HepG2 (cell line): ENCODE results near the gene DUSP22. TPM values are rescaled to one million over a fixed set of nuclear protein-coding genes. Genes with fewer than 3 reads are reported as not detected.
A peak's percentile ranks its signal among the peaks of the same experiment; 100 is the strongest.

Experiments
- ADNP ChIP-seq: sonication (generic); formaldehyde crosslinking; IDR thresholded peaks from 2 replicates; pipeline ENCODE4 v1.4.0; 2020; ENCODE audit warnings: missing genetic modification reagents
- CAMTA2 ChIP-seq: sonication (generic); formaldehyde crosslinking; IDR thresholded peaks from 2 replicates; pipeline ENCODE4 v1.4.0; 2020; ENCODE audit warnings: mild to moderate bottlenecking, missing genetic modification reagents, borderline replicate concordance
- CCDC6 ChIP-seq: sonication (generic); formaldehyde crosslinking; IDR thresholded peaks from 2 replicates; pipeline ENCODE4 v1.8.1; 2022; ENCODE audit warnings: mild to moderate bottlenecking, missing genetic modification reagents, moderate library complexity
- EEA1 ChIP-seq: sonication (generic); formaldehyde crosslinking; IDR thresholded peaks from 2 replicates; pipeline ENCODE4 v1.5.1; 2020; ENCODE audit warnings: mild to moderate bottlenecking, missing genetic modification reagents, borderline replicate concordance
- GATAD1 ChIP-seq: IDR thresholded peaks from 2 replicates; pipeline ENCODE4 v1.6.1; 2016; ENCODE audit warnings: missing genetic modification reagents, missing compliant biosample characterization
- HNRNPK ChIP-seq: fragments of 200-400 bp; formaldehyde crosslinking; IDR thresholded peaks from 2 replicates; pipeline ENCODE4 v1.6.1; 2018; ENCODE audit warnings: low read length, low read depth, moderate library complexity, mild to moderate bottlenecking; ENCODE audit not compliant: poor library complexity, severe bottlenecking
- POLR2AphosphoS2 ChIP-seq: IDR thresholded peaks from 2 replicates; pipeline ENCODE4 v1.6.1; 2011; ENCODE audit warnings: low read depth, low read length, improper control_type of control experiment
- RORA ChIP-seq: sonication (generic); formaldehyde crosslinking; IDR thresholded peaks from 2 replicates; pipeline ENCODE4 v1.5.0; 2020; ENCODE audit warnings: mild to moderate bottlenecking, missing genetic modification reagents, moderate library complexity
- SATB2 ChIP-seq: sonication (generic); formaldehyde crosslinking; IDR thresholded peaks from 2 replicates; pipeline ENCODE4 v1.5.0; 2020; ENCODE audit warnings: missing genetic modification reagents
- ZBTB4 ChIP-seq: sonication (generic); formaldehyde crosslinking; IDR thresholded peaks from 2 replicates; pipeline ENCODE4 v1.4.0; 2020; ENCODE audit warnings: missing genetic modification reagents, mild to moderate bottlenecking, borderline replicate concordance
- ZFAT ChIP-seq: sonication (generic); formaldehyde crosslinking; conservative IDR thresholded peaks from 2 replicates; pipeline ENCODE4 v1.8.1; 2023; ENCODE audit warnings: missing genetic modification reagents, inconsistent platforms
- ZNF251 ChIP-seq: sonication (generic); formaldehyde crosslinking; IDR thresholded peaks from 2 replicates; pipeline ENCODE4 v1.9.0; 2021; ENCODE audit warnings: mild to moderate bottlenecking, missing genetic modification reagents
- ZNF30 ChIP-seq: sonication (generic); formaldehyde crosslinking; IDR thresholded peaks from 2 replicates; pipeline ENCODE4 v1.5.0; 2020; ENCODE audit warnings: mild to moderate bottlenecking, missing genetic modification reagents
- ZNF414 ChIP-seq: sonication (generic); formaldehyde crosslinking; IDR thresholded peaks from 2 replicates; pipeline ENCODE4 v1.5.0; 2020; ENCODE audit warnings: missing genetic modification reagents
- ZNF780A ChIP-seq: sonication (generic); formaldehyde crosslinking; IDR thresholded peaks from 2 replicates; pipeline ENCODE4 v1.8.0; 2022; ENCODE audit warnings: mild to moderate bottlenecking, missing genetic modification reagents, moderate library complexity
- ZNF790 ChIP-seq: sonication (generic); formaldehyde crosslinking; IDR thresholded peaks from 2 replicates; pipeline ENCODE4 v1.8.0; 2022; ENCODE audit warnings: missing genetic modification reagents, mild to moderate bottlenecking, borderline replicate concordance
- polyA plus RNA-seq, 8 experiments: library from polyadenylated mRNA; depleted of rRNA in 3 of 8; stranded (reverse) in 7 of 8; unstranded in 1 of 8; fragments of >200 nt; fragmentation: Illumina TruSeq in 4 of 8; extraction: Trizol in 4 of 8; gene quantifications; 2 replicates each; pipeline versions ENCODE4 v1.2.1 to v1.2.3, GENCODE V29; 2011 to 2016; ENCODE audit warnings: low read depth in 4 of 8, missing spikeins in 1 of 8, mixed read lengths in 1 of 8; ENCODE audit not compliant: insufficient read depth in 1 of 8
- total RNA-seq, 5 experiments: library from RNA; depleted of rRNA; stranded (reverse); fragments of >200 nt; fragmentation: Illumina TruSeq; extraction: Trizol; gene quantifications; 2 replicates each; pipeline ENCODE4 v1.2.3, GENCODE V29; 2016; ENCODE audit warnings: low read depth in 1 of 5
- TF ChIP-seq, protein P1 (sequence below): sonication (generic); formaldehyde crosslinking; IDR thresholded peaks from 2 replicates; pipeline ENCODE4 v1.4.0; 2020; ENCODE audit warnings: missing genetic modification reagents, borderline replicate concordance
- TF ChIP-seq, protein P2 (sequence below): IDR thresholded peaks from 2 replicates; pipeline ENCODE4 v1.4.0; 2020; ENCODE audit warnings: mild to moderate bottlenecking, missing genetic modification reagents

DUSP22 gene
- total and polyA plus RNA-seq, 2 of the 13 experiments (the other 11 are each of a cell fraction or from before 2014, with no cell fraction given), result 20.2 to 32.8 TPM

DNA sequence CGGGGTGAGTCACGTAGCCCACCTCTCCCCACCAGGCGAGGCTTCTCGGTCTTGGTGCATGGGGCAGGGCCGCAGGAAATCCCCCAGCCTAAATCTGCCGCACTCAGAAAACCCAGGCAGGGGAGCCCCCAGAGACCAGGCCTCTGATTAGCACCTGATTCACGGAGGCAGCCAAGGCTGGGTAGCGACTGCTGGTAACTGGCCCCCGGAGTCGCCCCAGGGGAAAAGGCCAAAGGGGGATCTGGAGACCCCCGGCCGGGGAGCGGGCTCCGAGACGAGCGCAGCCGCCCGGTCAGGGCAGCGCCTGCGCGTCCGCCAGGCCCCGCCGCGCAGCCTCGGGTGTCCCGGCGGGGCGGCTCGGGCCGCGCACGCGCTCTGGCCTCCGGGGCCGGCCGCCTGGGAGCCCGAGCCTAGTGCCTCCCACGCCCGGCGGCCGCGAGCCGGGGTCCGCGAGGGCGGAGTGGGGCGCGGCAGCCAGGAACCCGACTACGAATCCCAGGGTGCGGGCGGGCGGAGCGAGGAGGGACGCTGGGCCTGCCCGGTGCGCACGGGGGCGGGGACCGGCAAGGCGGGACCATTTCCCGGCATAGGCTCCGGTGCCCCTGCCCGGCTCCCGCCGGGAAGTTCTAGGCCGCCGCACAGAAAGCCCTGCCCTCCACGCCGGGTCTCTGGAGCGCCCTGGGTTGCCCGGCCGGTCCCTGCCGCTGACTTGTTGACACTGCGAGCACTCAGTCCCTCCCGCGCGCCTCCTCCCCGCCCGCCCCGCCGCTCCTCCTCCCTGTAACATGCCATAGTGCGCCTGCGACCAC is at the start of gene DUSP22 (continued):
- TF ChIP-seq, protein P1, sequence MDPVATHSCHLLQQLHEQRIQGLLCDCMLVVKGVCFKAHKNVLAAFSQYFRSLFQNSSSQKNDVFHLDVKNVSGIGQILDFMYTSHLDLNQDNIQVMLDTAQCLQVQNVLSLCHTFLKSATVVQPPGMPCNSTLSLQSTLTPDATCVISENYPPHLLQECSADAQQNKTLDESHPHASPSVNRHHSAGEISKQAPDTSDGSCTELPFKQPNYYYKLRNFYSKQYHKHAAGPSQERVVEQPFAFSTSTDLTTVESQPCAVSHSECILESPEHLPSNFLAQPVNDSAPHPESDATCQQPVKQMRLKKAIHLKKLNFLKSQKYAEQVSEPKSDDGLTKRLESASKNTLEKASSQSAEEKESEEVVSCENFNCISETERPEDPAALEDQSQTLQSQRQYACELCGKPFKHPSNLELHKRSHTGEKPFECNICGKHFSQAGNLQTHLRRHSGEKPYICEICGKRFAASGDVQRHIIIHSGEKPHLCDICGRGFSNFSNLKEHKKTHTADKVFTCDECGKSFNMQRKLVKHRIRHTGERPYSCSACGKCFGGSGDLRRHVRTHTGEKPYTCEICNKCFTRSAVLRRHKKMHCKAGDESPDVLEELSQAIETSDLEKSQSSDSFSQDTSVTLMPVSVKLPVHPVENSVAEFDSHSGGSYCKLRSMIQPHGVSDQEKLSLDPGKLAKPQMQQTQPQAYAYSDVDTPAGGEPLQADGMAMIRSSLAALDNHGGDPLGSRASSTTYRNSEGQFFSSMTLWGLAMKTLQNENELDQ (CRISPR knock-in tag), result 0 out of 2 replicates have a peak, but pooled peaks have one; percentile 31
- TF ChIP-seq CAMTA2 (CRISPR knock-in tag) (no peak; the same call in 1 of the 2 replicates), SATB2 (no peak), ZNF30 (CRISPR knock-in tag) (no peak), GATAD1 (CRISPR knock-in tag) (no peak), ZNF780A (CRISPR knock-in tag) (no peak), ZNF414 (CRISPR knock-in tag) (no peak; the same call in 1 of the 2 replicates), ZFAT (0 out of 2 replicates have a peak, but pooled peaks have one; percentile 20), ZNF251 (CRISPR knock-in tag) (no peak), HNRNPK (peak; percentile 43), ADNP (no peak; the same call in 1 of the 2 replicates), ZBTB4 (CRISPR knock-in tag) (no peak), CCDC6 (CRISPR knock-in tag) (peak; percentile 91), POLR2AphosphoS2 (no peak), EEA1 (CRISPR knock-in tag) (no peak; the same call in none of the 2 replicates), ZNF790 (CRISPR knock-in tag) (peak; percentile 83), RORA (CRISPR knock-in tag) (no peak)
- TF ChIP-seq, protein P2, sequence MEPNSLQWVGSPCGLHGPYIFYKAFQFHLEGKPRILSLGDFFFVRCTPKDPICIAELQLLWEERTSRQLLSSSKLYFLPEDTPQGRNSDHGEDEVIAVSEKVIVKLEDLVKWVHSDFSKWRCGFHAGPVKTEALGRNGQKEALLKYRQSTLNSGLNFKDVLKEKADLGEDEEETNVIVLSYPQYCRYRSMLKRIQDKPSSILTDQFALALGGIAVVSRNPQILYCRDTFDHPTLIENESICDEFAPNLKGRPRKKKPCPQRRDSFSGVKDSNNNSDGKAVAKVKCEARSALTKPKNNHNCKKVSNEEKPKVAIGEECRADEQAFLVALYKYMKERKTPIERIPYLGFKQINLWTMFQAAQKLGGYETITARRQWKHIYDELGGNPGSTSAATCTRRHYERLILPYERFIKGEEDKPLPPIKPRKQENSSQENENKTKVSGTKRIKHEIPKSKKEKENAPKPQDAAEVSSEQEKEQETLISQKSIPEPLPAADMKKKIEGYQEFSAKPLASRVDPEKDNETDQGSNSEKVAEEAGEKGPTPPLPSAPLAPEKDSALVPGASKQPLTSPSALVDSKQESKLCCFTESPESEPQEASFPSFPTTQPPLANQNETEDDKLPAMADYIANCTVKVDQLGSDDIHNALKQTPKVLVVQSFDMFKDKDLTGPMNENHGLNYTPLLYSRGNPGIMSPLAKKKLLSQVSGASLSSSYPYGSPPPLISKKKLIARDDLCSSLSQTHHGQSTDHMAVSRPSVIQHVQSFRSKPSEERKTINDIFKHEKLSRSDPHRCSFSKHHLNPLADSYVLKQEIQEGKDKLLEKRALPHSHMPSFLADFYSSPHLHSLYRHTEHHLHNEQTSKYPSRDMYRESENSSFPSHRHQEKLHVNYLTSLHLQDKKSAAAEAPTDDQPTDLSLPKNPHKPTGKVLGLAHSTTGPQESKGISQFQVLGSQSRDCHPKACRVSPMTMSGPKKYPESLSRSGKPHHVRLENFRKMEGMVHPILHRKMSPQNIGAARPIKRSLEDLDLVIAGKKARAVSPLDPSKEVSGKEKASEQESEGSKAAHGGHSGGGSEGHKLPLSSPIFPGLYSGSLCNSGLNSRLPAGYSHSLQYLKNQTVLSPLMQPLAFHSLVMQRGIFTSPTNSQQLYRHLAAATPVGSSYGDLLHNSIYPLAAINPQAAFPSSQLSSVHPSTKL (CRISPR knock-in tag), result 0 out of 2 replicates have a peak, but pooled peaks have one; percentile 40
